Endothelial cell of umbilical vein (primary cell): ENCODE results near the gene PTGIR. TPM values are rescaled to one million over a fixed set of nuclear protein-coding genes. Genes with fewer than 3 reads are reported as not detected.

Source experiments
- BruUV-seq: library from RNA; stranded (reverse); fragments of 400-500 nt; replicated peaks from 2 replicates; lab custom pipeline; 2021; lab: Mats Ljungman, UMichigan
- CTCF ChIA-PET: fragments of 300-600, 350-600 bp; sonication (Branson Sonifier 250); formaldehyde crosslinking; loops from one replicate; lab custom pipeline; 2021; ENCODE audit warnings: antibody characterized with exemption, inconsistent platforms; lab: Charles Lee
- POLR2A ChIA-PET: fragments of 300-600, 350-600 bp; sonication (Branson Sonifier 250); formaldehyde crosslinking; loops from one replicate; lab custom pipeline; 2021; ENCODE audit warnings: antibody characterized with exemption, inconsistent platforms; lab: Charles Lee
- DNase-seq: peaks from one replicate; pipeline ENCODE4 v3.0.0-alpha.2; 2011; ENCODE audit warnings: low read depth, low spot score
- FAIRE-seq: peaks from 2 replicates; lab custom pipeline; 2011; peaks lifted over from hg19 to GRCh38; lab: Jason Lieb, UNC
- H2AFZ ChIP-seq: 2 replicates; pipeline ENCODE4 v1.6.0; 2012; ENCODE audit warnings: low read depth, low read length, control low read depth, inconsistent platforms
- H3K27ac ChIP-seq: 2 replicates; pipeline ENCODE4 v1.5.1; 2011; ENCODE audit warnings: low read depth, mild to moderate bottlenecking, control low read depth, low read length, moderate library complexity; ENCODE audit not compliant: insufficient read depth
- H3K27me3 ChIP-seq, 2 experiments: 2 replicates each; pipeline versions ENCODE4 v1.6.0 to v1.6.1; 2011; ENCODE audit warnings: low read length in 2 of 2, mixed read lengths in 1 of 2; ENCODE audit not compliant: control insufficient read depth in 2 of 2, insufficient read depth in 2 of 2
- H3K36me3 ChIP-seq, 2 experiments: 2 replicates in 1 of 2; 3 replicates in 1 of 2; pipeline ENCODE4 v1.5.1; 2011; ENCODE audit warnings: low read length in 2 of 2, mild to moderate bottlenecking in 1 of 2, moderate library complexity in 1 of 2; ENCODE audit not compliant: control insufficient read depth in 2 of 2, insufficient read depth in 2 of 2; ENCODE audit errors: extremely low read depth in 1 of 2
- H3K4me1 ChIP-seq: 3 replicates; pipeline ENCODE4 v1.5.1; 2011; ENCODE audit warnings: mild to moderate bottlenecking, low read length; ENCODE audit not compliant: control insufficient read depth, insufficient read depth; ENCODE audit errors: extremely low read depth
- H3K4me2 ChIP-seq: 2 replicates; pipeline ENCODE4 v1.6.1; 2011; ENCODE audit warnings: low read length, control low read depth, mixed read lengths; ENCODE audit not compliant: insufficient read depth
- H3K4me3 ChIP-seq, 3 experiments: fragments of 200-600 bp in 1 of 3; sonication (generic), shearing (Covaris generic) in 1 of 3; replicated peaks in 1 of 3; 2 replicates each; pipeline ENCODE4 v1.5.1; 2011 to 2016; ENCODE audit warnings: control low read depth in 3 of 3, low read length in 3 of 3, mild to moderate bottlenecking in 2 of 3, inconsistent platforms in 1 of 3, low read depth in 1 of 3, moderate library complexity in 1 of 3; ENCODE audit not compliant: insufficient read depth in 1 of 3
- H3K79me2 ChIP-seq: 2 replicates; pipeline ENCODE4 v1.6.0; 2012; ENCODE audit warnings: low read length, inconsistent platforms; ENCODE audit not compliant: control insufficient read depth, insufficient read depth
- H3K9ac ChIP-seq: replicated peaks from 2 replicates; pipeline ENCODE3; 2011; ENCODE audit warnings: low read length, control low read depth; ENCODE audit not compliant: insufficient read depth; ENCODE audit errors: extremely low read depth
- H3K9me1 ChIP-seq: replicated peaks from 3 replicates; pipeline ENCODE4 v1.6.0; 2011; ENCODE audit warnings: mild to moderate bottlenecking, low read length; ENCODE audit not compliant: control insufficient read depth, insufficient read depth; ENCODE audit errors: extremely low read depth
- H3K9me3 ChIP-seq: replicated peaks from 2 replicates; pipeline ENCODE4 v1.5.1; 2012; ENCODE audit warnings: low read length, inconsistent platforms; ENCODE audit not compliant: control insufficient read depth, insufficient read depth
- H4K20me1 ChIP-seq: replicated peaks from 2 replicates; pipeline ENCODE3; 2011; ENCODE audit warnings: mild to moderate bottlenecking, low read length; ENCODE audit not compliant: control insufficient read depth, insufficient read depth; ENCODE audit errors: extremely low read depth
- EZH2 ChIP-seq: IDR thresholded peaks from 2 replicates; pipeline ENCODE4 v1.6.1; 2012; ENCODE audit warnings: borderline replicate concordance, low read depth, mild to moderate bottlenecking, moderate library complexity, low read length, inconsistent platforms; ENCODE audit not compliant: severe bottlenecking
- FOS ChIP-seq: IDR thresholded peaks from 2 replicates; pipeline ENCODE4 v1.6.1; 2011; ENCODE audit warnings: mild to moderate bottlenecking, low read length, moderate library complexity, borderline replicate concordance; ENCODE audit not compliant: insufficient read depth
- GATA2 ChIP-seq: IDR thresholded peaks from 2 replicates; pipeline ENCODE4 v1.7.0; 2011; ENCODE audit warnings: low read depth, mild to moderate bottlenecking, moderate library complexity, mixed read lengths, low read length; ENCODE audit not compliant: insufficient read length, insufficient read depth
- JUN ChIP-seq: IDR thresholded peaks from 2 replicates; pipeline ENCODE4 v1.6.1; 2011; ENCODE audit warnings: borderline replicate concordance, low read depth; ENCODE audit not compliant: insufficient read length, insufficient read depth
- MYC ChIP-seq: IDR thresholded peaks from one replicate; pipeline ENCODE4 v1.6.1; 2011; ENCODE audit warnings: mild to moderate bottlenecking, low read depth, low read length
- POLR2A ChIP-seq: IDR thresholded peaks from 2 replicates; pipeline ENCODE4 v1.6.1; 2012; ENCODE audit warnings: low read depth, mild to moderate bottlenecking, control low read depth, low read length
- POLR2AphosphoS5 ChIP-seq: IDR thresholded peaks from 2 replicates; pipeline ENCODE4 v1.6.1; 2012; ENCODE audit warnings: low read depth, mild to moderate bottlenecking, control low read depth, low read length, moderate library complexity; ENCODE audit not compliant: insufficient read depth
- dilution Hi-C: fragments of 300-500 bp; cut with MboI; formaldehyde crosslinking; loops from one replicate; pipeline ENCODE4 v1.15.0; 2019; ENCODE audit warnings: low sequenced_read_pairs; ENCODE audit not compliant: extremely low pct_ligation_motif_present
- intact Hi-C: fragments of 100-400 bp; cut with micrococcal nuclease; formaldehyde crosslinking; loops from one replicate; pipeline ENCODE4 v1.10.0; 2022
- polyA plus RNA-seq, 4 experiments: library from polyadenylated mRNA; depleted of rRNA in 3 of 4; stranded (reverse) in 3 of 4; unstranded in 1 of 4; fragments of >200 nt; gene quantifications; 2 replicates each; pipeline versions ENCODE4 v1.2.1 to v1.2.3, GENCODE V29; 2011 to 2012; ENCODE audit warnings: missing spikeins in 1 of 4
- total RNA-seq: library from RNA; stranded (reverse); gene quantifications from 2 replicates; pipeline ENCODE4 v1.2.3, GENCODE V29; 2021
- TF ChIP-seq, protein P1 (sequence below), 2 donors: IDR thresholded peaks; 1 replicate in 1 of 2; 2 replicates in 1 of 2; pipeline ENCODE4 v1.5.1; 2011; ENCODE audit warnings: low read length in 2 of 2, mild to moderate bottlenecking in 2 of 2, moderate library complexity in 2 of 2, control low read depth in 1 of 2, inconsistent platforms in 1 of 2, low read depth in 1 of 2; ENCODE audit not compliant: insufficient read depth in 1 of 2; ENCODE audit errors: extremely low read depth in 1 of 2
- TF ChIP-seq, protein P2 (sequence below): IDR thresholded peaks from 2 replicates; pipeline ENCODE4 v1.6.1; 2011; ENCODE audit not compliant: insufficient read depth, insufficient read length

Gene PTGIR
- total and polyA plus RNA-seq, 2 donors (not counting 3 experiments of a cell fraction or from before 2014, with no cell fraction given): 0.55 to 2.7 TPM

DNA sequence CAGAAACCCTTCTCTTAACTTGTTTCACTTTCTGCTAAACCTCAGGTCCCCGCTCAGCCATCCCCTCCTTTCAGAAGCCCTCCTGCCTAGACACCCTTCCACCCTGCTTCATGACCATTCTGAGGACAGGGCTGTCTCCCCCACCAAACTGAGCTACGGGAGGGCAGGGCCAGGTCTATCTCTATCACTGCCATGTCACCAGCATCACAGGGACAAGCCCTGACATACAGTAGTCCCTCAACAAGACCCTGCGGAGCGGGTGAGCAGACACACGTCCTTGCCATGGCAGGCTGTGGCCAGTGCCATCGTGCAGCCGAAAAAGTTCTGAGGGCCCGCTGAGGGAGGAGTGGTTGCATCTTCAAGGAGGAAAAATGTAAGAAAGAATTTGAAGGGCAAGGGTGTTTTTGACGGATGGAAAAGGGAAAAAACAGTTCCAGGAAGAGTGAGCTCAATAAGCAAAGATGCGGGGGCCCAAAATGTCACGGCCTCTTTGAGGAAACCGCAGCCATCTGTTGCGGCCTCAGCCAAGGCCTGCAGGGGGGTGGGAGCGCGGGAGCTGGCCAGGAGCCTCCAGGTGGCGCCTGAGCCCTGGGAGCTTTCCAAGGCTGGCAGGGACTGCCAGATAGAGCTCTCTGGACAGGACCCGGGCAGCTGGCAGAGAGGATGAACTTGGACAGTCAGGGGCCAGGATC, 8.1 kb downstream of the PTGIR start:
- Histone ChIP-seq H4K20me1 (no peaks in the 10 kb centered on the region), H3K36me3 (no peaks in the 10 kb centered on the region), H2AFZ (no peak overlapping the region), H3K9me1 (no peaks in the 10 kb centered on the region), H3K27ac (no peak overlapping the region), H3K27me3 (no peaks in the 10 kb centered on the region), H3K9me3 (no peaks in the 10 kb centered on the region), H3K4me2 (no peak overlapping the region), H3K9ac (no peak overlapping the region), H3K4me3 (no peak overlapping the region), H3K79me2 (no peaks in the 10 kb centered on the region), H3K4me1 (peaks cover 4% of the 10 kb centered on the region)
- CTCF ChIA-PET: interaction anchor here (0.6 to 13.9 kb wide), 23 partner anchors 10 to 224 kb away, joined by 3 to 422 read pairs (median 4); partner anchors contain the start of gene DACT3
- no TSS peak for BruUV-seq
- TF ChIP-seq MYC: no peak
- TF ChIP-seq, protein P1, sequence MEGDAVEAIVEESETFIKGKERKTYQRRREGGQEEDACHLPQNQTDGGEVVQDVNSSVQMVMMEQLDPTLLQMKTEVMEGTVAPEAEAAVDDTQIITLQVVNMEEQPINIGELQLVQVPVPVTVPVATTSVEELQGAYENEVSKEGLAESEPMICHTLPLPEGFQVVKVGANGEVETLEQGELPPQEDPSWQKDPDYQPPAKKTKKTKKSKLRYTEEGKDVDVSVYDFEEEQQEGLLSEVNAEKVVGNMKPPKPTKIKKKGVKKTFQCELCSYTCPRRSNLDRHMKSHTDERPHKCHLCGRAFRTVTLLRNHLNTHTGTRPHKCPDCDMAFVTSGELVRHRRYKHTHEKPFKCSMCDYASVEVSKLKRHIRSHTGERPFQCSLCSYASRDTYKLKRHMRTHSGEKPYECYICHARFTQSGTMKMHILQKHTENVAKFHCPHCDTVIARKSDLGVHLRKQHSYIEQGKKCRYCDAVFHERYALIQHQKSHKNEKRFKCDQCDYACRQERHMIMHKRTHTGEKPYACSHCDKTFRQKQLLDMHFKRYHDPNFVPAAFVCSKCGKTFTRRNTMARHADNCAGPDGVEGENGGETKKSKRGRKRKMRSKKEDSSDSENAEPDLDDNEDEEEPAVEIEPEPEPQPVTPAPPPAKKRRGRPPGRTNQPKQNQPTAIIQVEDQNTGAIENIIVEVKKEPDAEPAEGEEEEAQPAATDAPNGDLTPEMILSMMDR (IDR thresholded peaks at IDR 0.05; ENCODE audit: extremely low read depth in 1 of 2, insufficient read depth in 1 of 2, low read depth in 1 of 2, low read length in 2 of 2): peak; percentile 43 to 83
- DNase-seq: peak; percentile 73
- POLR2A ChIA-PET: interaction anchor here (0.7 to 1.2 kb wide), 3 partner anchors 16 to 45 kb away, joined by 4 read pairs; partner anchors contain the start of genes CALM3 and DACT3
- intact Hi-C loops: no loop called here
- peak; percentile 78 for FAIRE-seq
- dilution Hi-C loops: no loop called here

DNA sequence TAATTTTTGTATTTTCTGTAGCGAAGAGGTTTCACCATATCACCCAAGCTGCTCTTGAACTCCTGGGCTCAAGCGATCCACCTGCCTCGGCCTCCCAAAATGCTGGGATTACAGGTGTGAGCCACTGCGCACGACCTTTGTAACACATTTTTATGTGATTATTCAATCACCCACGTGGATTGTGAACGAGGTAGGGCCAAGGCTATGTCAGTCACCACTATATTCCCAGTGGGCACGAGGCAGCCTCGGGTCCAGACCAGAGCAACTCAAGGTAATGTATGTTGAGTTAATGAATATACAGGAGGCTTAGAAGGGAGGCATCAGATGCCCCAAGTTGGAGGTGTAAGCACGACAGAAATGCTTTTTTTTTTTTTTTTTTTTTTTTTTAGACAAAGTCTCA, 8.9 kb downstream of the PTGIR start:
- FAIRE-seq: no peak

More for the DNA sequence above, 8.9 kb downstream of the PTGIR start:
- H3K27me3 ChIP-seq: no peaks in the 10 kb centered on the region
- H3K9me3 ChIP-seq: no peaks in the 10 kb centered on the region
- TF ChIP-seq JUN (no peak), MYC (no peak), EZH2 (no peak), POLR2A (no peak), FOS (no peak), GATA2 (no peak), POLR2AphosphoS5 (no peak)
- TF ChIP-seq, protein P2, sequence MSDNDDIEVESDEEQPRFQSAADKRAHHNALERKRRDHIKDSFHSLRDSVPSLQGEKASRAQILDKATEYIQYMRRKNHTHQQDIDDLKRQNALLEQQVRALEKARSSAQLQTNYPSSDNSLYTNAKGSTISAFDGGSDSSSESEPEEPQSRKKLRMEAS: no peak
- TF ChIP-seq, protein P1 (IDR thresholded peaks at IDR 0.05; ENCODE audit: extremely low read depth in 1 of 2, insufficient read depth in 1 of 2, low read depth in 1 of 2, low read length in 2 of 2): no peak
- POLR2A ChIA-PET: no interaction called here
- no peak overlapping the region for H3K27ac ChIP-seq
- no peaks in the 10 kb centered on the region for H3K36me3 ChIP-seq
- H3K9me1 ChIP-seq: no peaks in the 10 kb centered on the region
- dilution Hi-C loops: no loop called here
- H3K79me2 ChIP-seq: no peaks in the 10 kb centered on the region
- H3K4me3 ChIP-seq: no peak overlapping the region
- H4K20me1 ChIP-seq: no peaks in the 10 kb centered on the region
- no peak for DNase-seq
- intact Hi-C loops: loop anchor here (2.0 kb wide), 1 partner anchor 113 kb away; no protein-coding TSS in a partner anchor
- peaks cover 4% of the 10 kb centered on the region for H3K4me1 ChIP-seq
- no TSS peak for BruUV-seq
- H3K9ac ChIP-seq: no peak overlapping the region
- CTCF ChIA-PET: interaction anchor here (1.4 to 13.9 kb wide), 4 partner anchors 13 to 86 kb away, joined by 5 to 422 read pairs (median 13); partner anchors contain the start of gene DACT3
- no peak overlapping the region for H2AFZ ChIP-seq
- no peak overlapping the region for H3K4me2 ChIP-seq
